ENCODE data around the gene PKLR. TPM values are rescaled to one million over a fixed set of nuclear protein-coding genes. Genes with fewer than 3 reads are reported as not detected.
"Not testable (repeated sequence)": the region's sequence is repeated elsewhere in the genome, so short reads cannot be mapped to it uniquely, and the experiment has no call there.

PKLR gene
- total RNA-seq, 4 donors from 2014 or later = 0.13 to 1.7 (median 0.77) TPM

GRCh38 chr1:155250633-155251449, 50.4 kb downstream of the PKLR start:
- DNase-seq (ENCODE audit: low spot score in 2 of 2) = peak; percentile 88 to 98
- WGBS, 2 donors = 15 to 25% methylated on average over 12 to 20 of the region's 23 CpGs
- intact Hi-C loops (cut with DNase I; ENCODE audit: low total_unique reads) = loop anchor here (5.0 kb wide), 1 partner anchor 71 kb away; the partner anchor contains the start of gene RUSC1
- TF ChIP-seq POLR2A (IDR thresholded peaks at IDR 0.05) (no peak), CTCF (IDR thresholded peaks at IDR 0.05) (peak in 1 of 3 donors; percentile 99)
- no peak overlapping the region for H3K4me3 ChIP-seq (ENCODE audit: low read depth, poor library complexity, severe bottlenecking)

GRCh38 chr1:155250246-155250632, 51.0 kb downstream of the PKLR start:
- DNase-seq (ENCODE audit: low spot score in 2 of 2) = no peak
- TF ChIP-seq POLR2A (IDR thresholded peaks at IDR 0.05) (no peak), CTCF (IDR thresholded peaks at IDR 0.05) (no peak)
- no peak overlapping the region for H3K4me3 ChIP-seq (ENCODE audit: low read depth, poor library complexity, severe bottlenecking)
- intact Hi-C loops (cut with DNase I; ENCODE audit: low total_unique reads) = loop anchor here (5.0 kb wide), 1 partner anchor 72 kb away; the partner anchor contains the start of gene RUSC1
- 28 to 40% methylated on average over 23 to 24 of the region's 28 CpGs for WGBS, 2 donors

GRCh38 chr1:155247667-155248553, 53.3 kb downstream of the PKLR start:
- intact Hi-C loops (cut with DNase I; ENCODE audit: low total_unique reads) = no loop called here
- DNase-seq (ENCODE audit: low spot score in 2 of 2) = no peak
- WGBS, 2 donors = 88% methylated on average over 16 to 26 of the region's 26 CpGs

GRCh38 chr1:155246796-155247195, 54.4 kb downstream of the PKLR start:
- H3K4me3 ChIP-seq (ENCODE audit: low read depth, poor library complexity, severe bottlenecking); intact Hi-C loops (cut with DNase I; ENCODE audit: low total_unique reads); DNase-seq (ENCODE audit: low spot score in 2 of 2): not testable (repeated sequence)
- WGBS, 2 donors = 89 to 95% methylated on average over 3 of the region's 3 CpGs

More at GRCh38 chr1:155247667-155248553, 53.3 kb downstream of the PKLR start:
- TF ChIP-seq POLR2A (IDR thresholded peaks at IDR 0.05) (no peak), CTCF (IDR thresholded peaks at IDR 0.05) (no peak)
- no peak overlapping the region for H3K4me3 ChIP-seq (ENCODE audit: low read depth, poor library complexity, severe bottlenecking)

GRCh38 chr1:155245163-155245524, 56.1 kb downstream of the PKLR start:
- TF ChIP-seq POLR2A (IDR thresholded peaks at IDR 0.05) (no peak), CTCF (IDR thresholded peaks at IDR 0.05) (no peak)
- 62 to 63% methylated on average over 8 of the region's 8 CpGs for WGBS, 2 donors
- DNase-seq (ENCODE audit: low spot score in 2 of 2) = no peak
- H3K4me3 ChIP-seq (ENCODE audit: low read depth, poor library complexity, severe bottlenecking) = no peak overlapping the region
- intact Hi-C loops (cut with DNase I; ENCODE audit: low total_unique reads) = no loop called here

All from lower leg skin (tissue), 4 donors.